DND-41 (cell line): ENCODE measurements around the gene TRAIP.

ENCODE experiments used
- ATAC-seq: fragments of 200-7000 bp; cut with Tn5 transposase; 3 replicates; pipeline ENCODE4 v1.9.1; 2021; ENCODE audit warnings: low read depth; ENCODE audit not compliant: insufficient read depth
- DNase-seq: peaks from one replicate; pipeline ENCODE4 v3.0.0-alpha.2; 2020
- H2AFZ ChIP-seq: 2 replicates; pipeline ENCODE4 v1.6.0; 2012; ENCODE audit warnings: low read depth, low read length
- H3K27ac ChIP-seq: 2 replicates; pipeline ENCODE4 v1.5.1; 2012; ENCODE audit warnings: low read length, inconsistent platforms
- H3K27me3 ChIP-seq: fragments of 200-600 bp; sonication (generic); 2 replicates; pipeline ENCODE4 v1.6.0; 2012; ENCODE audit warnings: low read length, mild to moderate bottlenecking, inconsistent platforms; ENCODE audit not compliant: insufficient read depth, poor library complexity
- H3K36me3 ChIP-seq: 2 replicates; pipeline ENCODE4 v1.5.1; 2012; ENCODE audit warnings: low read length, inconsistent platforms; ENCODE audit not compliant: insufficient read depth
- H3K4me1 ChIP-seq: 2 replicates; pipeline ENCODE4 v1.5.1; 2012; ENCODE audit warnings: mild to moderate bottlenecking, low read length; ENCODE audit not compliant: insufficient read depth
- H3K4me2 ChIP-seq: 2 replicates; pipeline ENCODE4 v1.6.0; 2012; ENCODE audit warnings: mild to moderate bottlenecking, moderate library complexity, low read length, inconsistent platforms; ENCODE audit not compliant: insufficient read depth
- H3K4me3 ChIP-seq, 2 experiments: fragments of 200-600 bp in 1 of 2; shearing (Covaris generic) in 1 of 2; 2 replicates each; pipeline ENCODE4 v1.5.1; 2012 to 2016; ENCODE audit warnings: inconsistent platforms in 2 of 2, low read length in 2 of 2, mild to moderate bottlenecking in 2 of 2, low read depth in 1 of 2, moderate library complexity in 1 of 2
- H3K79me2 ChIP-seq: 2 replicates; pipeline ENCODE4 v1.6.0; 2012; ENCODE audit warnings: low read length, inconsistent platforms; ENCODE audit not compliant: insufficient read depth
- H3K9ac ChIP-seq: 2 replicates; pipeline ENCODE4 v1.6.0; 2012; ENCODE audit warnings: low read depth, mild to moderate bottlenecking, inconsistent platforms, low read length, moderate library complexity
- H3K9me3 ChIP-seq: 2 replicates; pipeline ENCODE4 v1.5.1; 2012; ENCODE audit warnings: low read length, moderate library complexity, mild to moderate bottlenecking, inconsistent platforms; ENCODE audit not compliant: insufficient read depth, severe bottlenecking
- H4K20me1 ChIP-seq: 2 replicates; pipeline ENCODE4 v1.6.0; 2012; ENCODE audit warnings: low read length; ENCODE audit not compliant: insufficient read depth
- EZH2 ChIP-seq: IDR thresholded peaks from 3 replicates; pipeline ENCODE4 v1.6.1; 2012; ENCODE audit warnings: borderline replicate concordance, low read depth, mild to moderate bottlenecking, moderate library complexity, low read length, inconsistent platforms; ENCODE audit not compliant: severe bottlenecking
- TF ChIP-seq, protein P1 (sequence below): IDR thresholded peaks from 2 replicates; pipeline ENCODE4 v1.5.1; 2012; ENCODE audit warnings: borderline replicate concordance, low read length, moderate library complexity, mild to moderate bottlenecking; ENCODE audit not compliant: poor library complexity, severe bottlenecking; ENCODE audit errors: extremely low read depth

The TRAIP gene

DNA sequence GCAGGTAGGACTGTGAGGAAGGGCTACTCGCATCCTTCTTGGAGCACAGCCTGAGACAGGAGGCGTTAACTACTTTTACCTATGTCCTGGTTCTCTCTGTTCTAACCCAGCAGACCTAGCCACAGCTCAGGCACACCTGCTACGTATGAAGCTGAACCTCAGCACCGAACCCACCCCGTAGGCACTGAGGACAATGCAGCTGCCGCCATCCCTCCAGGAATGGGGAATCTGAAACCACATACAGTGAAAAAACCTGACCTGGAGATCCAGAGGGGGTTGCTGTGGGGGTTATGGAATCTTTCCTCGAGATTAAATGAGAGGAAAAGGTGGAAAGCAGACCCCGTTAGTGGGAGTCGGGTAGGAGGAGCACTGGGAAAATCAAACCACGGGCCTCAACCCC is 32.9 kb upstream of the TRAIP start:
- no peak overlapping the region for H3K27ac ChIP-seq
- DNase-seq (no peak), ATAC-seq (no peak)
- no peak overlapping the region for H2AFZ ChIP-seq
- no peaks in the 10 kb centered on the region; the same call in 1 of the 2 replicates for H4K20me1 ChIP-seq
- H3K4me2 ChIP-seq: no peak overlapping the region
- H3K4me1 ChIP-seq: no peaks in the 10 kb centered on the region
- no peak overlapping the region for H3K9ac ChIP-seq
- H3K79me2 ChIP-seq: no peaks in the 10 kb centered on the region
- H3K4me3 ChIP-seq: no peak overlapping the region
- TF ChIP-seq, protein P1, sequence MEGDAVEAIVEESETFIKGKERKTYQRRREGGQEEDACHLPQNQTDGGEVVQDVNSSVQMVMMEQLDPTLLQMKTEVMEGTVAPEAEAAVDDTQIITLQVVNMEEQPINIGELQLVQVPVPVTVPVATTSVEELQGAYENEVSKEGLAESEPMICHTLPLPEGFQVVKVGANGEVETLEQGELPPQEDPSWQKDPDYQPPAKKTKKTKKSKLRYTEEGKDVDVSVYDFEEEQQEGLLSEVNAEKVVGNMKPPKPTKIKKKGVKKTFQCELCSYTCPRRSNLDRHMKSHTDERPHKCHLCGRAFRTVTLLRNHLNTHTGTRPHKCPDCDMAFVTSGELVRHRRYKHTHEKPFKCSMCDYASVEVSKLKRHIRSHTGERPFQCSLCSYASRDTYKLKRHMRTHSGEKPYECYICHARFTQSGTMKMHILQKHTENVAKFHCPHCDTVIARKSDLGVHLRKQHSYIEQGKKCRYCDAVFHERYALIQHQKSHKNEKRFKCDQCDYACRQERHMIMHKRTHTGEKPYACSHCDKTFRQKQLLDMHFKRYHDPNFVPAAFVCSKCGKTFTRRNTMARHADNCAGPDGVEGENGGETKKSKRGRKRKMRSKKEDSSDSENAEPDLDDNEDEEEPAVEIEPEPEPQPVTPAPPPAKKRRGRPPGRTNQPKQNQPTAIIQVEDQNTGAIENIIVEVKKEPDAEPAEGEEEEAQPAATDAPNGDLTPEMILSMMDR: no peak
- no peak for TF ChIP-seq EZH2
- no peaks in the 10 kb centered on the region for H3K36me3 ChIP-seq
- H3K27me3 ChIP-seq: no peaks in the 10 kb centered on the region
- H3K9me3 ChIP-seq: no peaks in the 10 kb centered on the region

DNA sequence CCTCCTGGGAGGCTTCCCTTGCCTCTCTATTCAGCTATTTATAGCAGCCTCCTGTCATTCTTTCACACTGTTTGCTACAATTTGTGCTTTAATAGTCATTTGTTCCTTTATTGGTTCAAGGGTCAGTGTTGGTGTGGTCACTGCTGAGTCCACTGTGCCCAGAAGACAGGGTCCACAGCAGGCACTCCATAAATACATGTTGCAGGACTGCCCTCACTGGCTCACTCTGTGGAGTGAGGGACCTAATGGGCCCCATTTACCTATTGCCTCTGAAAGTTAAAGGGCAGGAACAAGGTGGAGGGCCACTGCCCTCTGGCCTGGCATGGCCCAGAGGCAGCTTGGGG is 30.5 kb upstream of the TRAIP start:
- Histone ChIP-seq H3K9me3 (no peaks in the 10 kb centered on the region), H3K27ac (no peak overlapping the region), H3K79me2 (no peaks in the 10 kb centered on the region), H2AFZ (no peak overlapping the region), H3K4me1 (no peaks in the 10 kb centered on the region), H3K4me2 (no peak overlapping the region), H3K36me3 (no peaks in the 10 kb centered on the region), H3K9ac (no peak overlapping the region), H3K27me3 (peaks cover 4% of the 10 kb centered on the region), H4K20me1 (no peaks in the 10 kb centered on the region; the same call in 1 of the 2 replicates), H3K4me3 (no peak overlapping the region)
- ATAC-seq (no peak), DNase-seq (no peak)
- no peak for TF ChIP-seq EZH2
- TF ChIP-seq, protein P1: no peak

DNA sequence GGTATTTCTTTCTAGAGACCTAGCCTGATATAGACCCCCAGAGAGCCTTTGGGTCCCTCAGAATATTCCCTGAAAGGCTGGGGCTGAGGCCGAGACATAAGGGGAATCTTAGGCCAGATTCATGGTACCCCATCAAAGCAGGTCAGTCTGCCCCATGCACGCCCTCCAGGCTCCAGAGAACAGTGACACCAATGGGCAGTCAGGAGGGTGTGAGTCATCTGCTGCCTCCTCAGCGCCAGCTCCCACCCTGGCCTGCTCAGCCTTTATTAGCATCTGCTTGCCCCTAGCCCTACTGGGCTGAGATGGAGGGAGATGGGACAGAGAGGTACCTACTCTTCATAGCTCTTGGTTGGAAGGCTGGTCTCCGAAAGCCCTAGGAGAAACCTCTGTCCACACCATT is 27.6 kb upstream of the TRAIP start:
- Histone ChIP-seq H3K27me3 (peaks cover 8% of the 10 kb centered on the region), H2AFZ (no peak overlapping the region), H4K20me1 (no peaks in the 10 kb centered on the region; the same call in 1 of the 2 replicates), H3K4me2 (no peak overlapping the region), H3K9me3 (no peaks in the 10 kb centered on the region), H3K4me1 (no peaks in the 10 kb centered on the region), H3K36me3 (no peaks in the 10 kb centered on the region), H3K4me3 (no peak overlapping the region), H3K9ac (no peak overlapping the region), H3K79me2 (no peaks in the 10 kb centered on the region), H3K27ac (no peak overlapping the region)
- ATAC-seq (no peak), DNase-seq (no peak)
- TF ChIP-seq, protein P1: no peak
- no peak for TF ChIP-seq EZH2

DNA sequence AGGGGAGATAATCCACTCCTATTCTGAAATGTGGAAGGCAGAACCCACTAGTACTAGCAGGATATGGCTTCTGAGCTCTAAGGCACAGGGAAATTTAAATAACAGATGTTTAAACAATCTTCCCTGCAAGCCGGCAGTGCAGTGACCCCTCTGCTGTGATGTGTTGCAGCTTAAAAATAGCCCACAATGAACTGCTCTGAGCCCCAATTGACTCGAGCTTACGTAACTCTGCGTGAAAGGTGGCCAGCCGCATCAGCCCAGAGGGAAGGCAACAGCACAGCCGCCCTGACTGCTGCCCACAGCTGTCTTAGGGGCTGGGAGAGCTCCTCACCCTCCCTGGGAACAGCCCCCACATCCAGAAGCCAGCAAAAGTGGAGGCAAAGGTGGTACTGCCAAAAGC is 25.8 kb upstream of the TRAIP start:
- TF ChIP-seq, protein P1: no peak
- no peak for TF ChIP-seq EZH2
- Histone ChIP-seq H4K20me1 (no peaks in the 10 kb centered on the region; the same call in 1 of the 2 replicates), H3K4me1 (no peaks in the 10 kb centered on the region), H3K4me2 (no peak overlapping the region), H3K9ac (no peak overlapping the region), H3K79me2 (no peaks in the 10 kb centered on the region), H3K4me3 (no peak overlapping the region), H3K9me3 (no peaks in the 10 kb centered on the region), H3K27me3 (peaks cover 8% of the 10 kb centered on the region), H2AFZ (no peak overlapping the region), H3K36me3 (no peaks in the 10 kb centered on the region), H3K27ac (no peak overlapping the region)
- DNase-seq: no peak
- no peak for ATAC-seq
